HG03439 (cell line): ENCODE results near the gene ARHGAP5.

Experiments used
- ATAC-seq: cut with Tn5 transposase; IDR thresholded peaks from one replicate; pipeline ENCODE4 v1.9.1; 2021; ENCODE audit warnings: mild to moderate bottlenecking, moderate library complexity; ENCODE audit not compliant: unreplicated experiment

ARHGAP5 gene

DNA sequence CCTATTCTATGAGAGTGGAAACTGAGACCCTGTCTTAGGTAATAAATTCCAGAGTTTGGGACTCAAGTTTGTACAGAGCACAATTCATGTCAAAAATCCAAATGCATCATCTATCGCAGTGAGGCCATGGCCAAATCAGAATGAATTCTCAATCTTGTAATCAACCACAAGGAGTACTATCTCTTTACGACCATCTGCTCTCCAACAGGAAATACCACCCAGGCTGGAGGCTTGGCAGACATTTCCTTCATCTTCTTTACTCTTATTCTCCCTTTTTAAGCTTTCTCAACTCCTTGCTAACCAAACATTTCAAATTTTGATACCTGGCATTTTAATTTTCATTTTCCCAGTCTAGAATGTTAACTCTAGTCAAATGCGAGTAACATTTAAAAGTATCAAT is 92.1 kb downstream of the ARHGAP5 start:
- no peak for ATAC-seq

DNA sequence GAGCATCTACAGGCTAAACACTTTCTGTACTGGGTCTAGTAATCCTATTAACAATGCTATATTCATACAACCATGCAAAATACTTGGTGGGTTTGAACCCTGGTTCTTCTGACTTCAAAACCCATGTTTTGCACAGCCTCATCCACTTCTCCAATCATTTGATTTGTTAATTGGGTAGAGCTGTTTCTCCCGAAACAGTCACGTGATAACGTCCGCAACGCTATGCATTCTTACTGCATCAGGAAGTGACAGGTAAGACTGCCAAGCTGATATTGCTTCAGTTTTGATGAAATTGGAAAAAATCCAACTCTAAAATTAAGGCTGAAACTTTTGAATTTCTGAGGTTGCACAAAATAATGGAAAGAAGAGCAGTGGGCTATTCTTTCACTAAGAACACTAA is 94.4 kb downstream of the ARHGAP5 start:
- no peak for ATAC-seq

DNA sequence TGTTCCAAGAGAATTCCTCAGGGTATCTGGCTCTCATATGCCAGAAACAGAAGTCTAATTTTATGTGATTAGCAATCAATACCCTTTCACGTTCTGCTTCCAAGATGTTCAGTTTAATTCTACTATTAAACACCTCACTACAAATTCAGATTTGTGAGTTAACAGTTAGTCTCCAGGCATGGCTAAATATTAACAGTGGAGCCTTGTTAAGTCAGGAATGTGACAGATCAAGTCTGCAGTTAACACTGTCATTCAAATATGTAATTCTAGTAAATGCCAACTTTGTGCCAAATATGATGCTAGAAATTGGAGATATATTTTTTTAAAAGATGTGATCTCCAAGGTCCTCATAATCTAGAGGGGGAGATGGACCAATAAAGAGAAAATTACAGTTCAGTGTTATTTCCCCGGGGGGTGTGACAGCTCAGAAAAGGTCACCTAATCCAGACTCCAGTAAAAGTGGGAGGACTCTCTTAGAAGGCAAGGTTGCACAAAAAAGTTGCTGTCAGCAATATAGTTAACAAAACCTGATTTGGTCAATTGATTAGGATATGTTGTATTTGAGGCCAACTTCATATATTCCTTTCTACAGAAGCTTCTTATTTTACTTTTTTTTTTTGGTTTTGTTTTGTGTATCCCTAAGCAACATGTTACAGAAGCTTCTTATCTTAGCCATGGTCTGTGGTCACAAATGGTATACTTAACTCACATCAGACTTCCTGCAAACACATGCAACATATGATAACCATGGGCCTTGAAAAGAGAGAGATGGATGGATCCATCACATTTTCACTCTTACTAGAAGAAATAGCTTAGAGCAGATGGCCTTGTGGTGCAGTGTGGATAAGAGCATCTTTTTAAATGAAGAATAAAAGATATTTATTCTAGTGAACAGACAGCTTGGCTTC is 106.3 kb downstream of the ARHGAP5 start:
- no peak for ATAC-seq

DNA sequence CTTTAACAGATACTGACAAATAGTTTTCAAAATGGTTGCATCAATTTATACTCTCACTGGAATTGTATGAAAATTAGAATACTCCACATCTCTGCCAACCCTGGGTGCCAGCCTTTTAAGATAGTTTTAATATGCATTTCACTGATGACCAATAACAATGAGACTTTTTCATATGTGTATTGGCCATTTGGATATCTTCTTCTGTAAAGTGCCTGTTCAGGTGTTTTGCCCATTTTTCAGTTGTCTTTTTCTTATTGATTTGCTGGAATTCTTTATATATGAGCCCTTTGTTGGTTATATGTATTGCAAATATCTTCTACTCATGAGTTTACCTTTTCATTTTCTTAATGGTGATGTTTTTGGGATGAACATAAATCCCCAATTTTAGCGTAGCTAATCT is 108.0 kb downstream of the ARHGAP5 start:
- ATAC-seq, result no peak

DNA sequence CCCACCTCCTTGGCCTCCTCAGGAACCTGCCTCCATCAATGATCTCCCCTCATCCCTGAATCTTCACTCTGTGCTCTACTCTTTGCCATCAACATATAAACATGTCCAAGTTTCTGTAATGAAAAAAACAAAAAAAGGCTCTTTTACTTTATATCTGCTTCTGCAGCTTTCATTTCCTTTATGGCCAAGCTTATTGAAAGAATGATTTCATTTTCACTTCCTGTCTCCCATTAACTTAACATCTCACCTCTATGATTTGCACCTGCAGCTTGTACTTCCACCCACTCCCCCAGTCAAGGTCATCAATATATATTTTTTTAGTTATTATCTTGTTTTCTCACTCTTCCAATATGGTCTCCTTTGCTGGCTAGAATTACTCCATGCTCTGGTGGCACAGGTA is 109.1 kb downstream of the ARHGAP5 start:
- no peak for ATAC-seq

DNA sequence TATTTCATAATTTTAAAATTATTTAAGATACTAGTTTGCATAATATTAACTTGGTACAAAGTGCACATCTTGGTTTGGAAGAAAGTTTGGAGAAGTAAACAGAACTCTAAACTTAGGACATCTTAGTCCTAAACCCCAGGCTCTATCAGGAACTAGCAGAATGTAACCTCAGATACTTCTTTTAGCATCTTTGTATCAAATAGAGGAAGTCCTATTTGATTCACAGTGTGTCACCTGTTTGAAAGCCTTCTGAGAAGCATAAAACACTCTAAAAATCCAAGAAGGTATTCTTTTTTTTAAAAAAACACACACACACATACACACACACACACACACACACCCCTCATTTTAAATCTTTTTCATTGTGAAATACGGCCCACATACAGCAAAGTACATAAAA is 112.7 kb downstream of the ARHGAP5 start:
- ATAC-seq, result no peak

DNA sequence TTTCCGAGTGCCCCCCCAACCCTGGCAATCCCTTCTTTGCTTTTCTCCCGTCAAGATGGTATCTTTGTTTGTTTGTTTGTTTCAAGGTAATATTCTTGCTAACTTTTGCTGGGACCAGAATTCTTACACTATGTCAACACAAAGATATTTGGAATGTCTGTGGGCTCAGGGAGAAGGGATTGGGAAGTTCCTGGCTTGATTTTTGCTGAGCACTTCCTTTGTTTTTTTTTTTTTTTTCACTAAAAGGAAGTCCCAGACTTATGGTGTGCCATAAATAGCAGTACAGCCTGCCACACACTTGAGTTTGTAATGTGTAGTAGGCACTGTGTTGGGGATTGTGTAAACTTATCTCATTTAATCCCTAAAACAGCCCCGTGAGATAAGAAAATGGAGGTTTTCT is 113.6 kb downstream of the ARHGAP5 start:
- no peak for ATAC-seq

DNA sequence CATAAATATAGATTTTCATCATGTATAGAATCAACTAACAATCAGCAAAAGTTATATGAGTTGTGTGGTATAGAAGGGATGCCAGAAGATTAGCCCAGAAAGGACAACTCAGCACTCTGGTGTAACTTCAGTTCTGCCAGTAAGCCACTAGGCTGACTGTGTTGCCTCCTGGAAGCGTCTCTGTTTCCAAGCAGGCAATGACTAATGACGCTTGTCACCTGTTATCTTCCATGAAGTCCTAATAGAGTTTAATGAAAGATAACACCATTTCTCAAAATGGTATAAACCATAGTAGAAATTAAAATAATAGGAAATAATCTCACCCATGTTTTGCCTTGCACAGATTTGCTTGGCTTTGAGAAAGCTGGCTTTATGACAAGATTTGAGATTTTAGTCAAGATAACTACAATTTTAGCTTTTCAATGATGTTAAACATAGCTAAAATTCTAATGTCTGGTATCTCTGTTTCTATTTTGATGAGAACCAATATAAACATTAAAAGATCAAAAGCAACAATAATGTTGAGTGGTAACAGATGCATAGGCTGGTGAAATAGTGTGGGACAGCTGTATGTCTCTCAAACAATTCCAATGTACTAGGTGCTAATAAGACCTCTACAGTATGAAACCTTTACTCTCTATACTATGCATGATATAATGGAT is 115.7 kb downstream of the ARHGAP5 start:
- ATAC-seq, result no peak

DNA sequence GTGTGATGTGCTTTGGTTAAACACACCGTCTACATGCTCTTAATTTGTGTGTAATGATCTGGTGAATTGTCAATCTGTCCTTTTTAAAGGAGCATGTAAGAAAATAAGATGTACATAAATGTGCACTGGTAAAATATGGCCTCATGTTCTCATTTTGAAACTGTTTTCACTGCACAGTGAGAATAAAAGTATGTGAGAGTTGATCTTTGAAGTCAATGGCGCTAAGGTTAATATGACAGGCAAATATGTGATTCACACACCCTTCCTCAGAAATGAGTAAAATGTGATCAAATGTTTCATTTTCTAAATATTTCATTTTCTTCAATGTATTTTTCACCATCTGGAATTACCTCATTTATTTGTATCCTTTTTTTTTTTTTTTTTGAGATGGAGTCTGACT is 116.4 kb downstream of the ARHGAP5 start:
- ATAC-seq, result no peak

DNA sequence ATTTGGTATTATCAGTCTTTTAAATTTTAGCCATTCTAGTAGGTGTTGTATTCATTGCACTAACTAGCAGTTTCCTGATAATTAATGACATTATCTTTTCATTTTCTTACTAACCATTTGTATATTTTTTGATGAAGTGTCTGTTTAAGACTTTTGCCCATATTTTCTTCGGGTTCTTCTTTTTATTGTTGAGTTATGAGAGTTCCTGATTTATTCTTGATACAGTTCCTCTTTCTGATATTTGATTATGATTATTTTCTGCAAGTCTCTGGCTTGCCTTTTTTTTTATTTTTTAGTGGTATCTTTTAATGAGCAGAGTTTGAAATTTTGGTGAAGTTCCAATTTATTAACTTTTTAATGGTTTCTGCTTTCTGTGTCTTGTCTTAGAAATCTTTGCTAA is 118.5 kb downstream of the ARHGAP5 start:
- no peak for ATAC-seq

DNA sequence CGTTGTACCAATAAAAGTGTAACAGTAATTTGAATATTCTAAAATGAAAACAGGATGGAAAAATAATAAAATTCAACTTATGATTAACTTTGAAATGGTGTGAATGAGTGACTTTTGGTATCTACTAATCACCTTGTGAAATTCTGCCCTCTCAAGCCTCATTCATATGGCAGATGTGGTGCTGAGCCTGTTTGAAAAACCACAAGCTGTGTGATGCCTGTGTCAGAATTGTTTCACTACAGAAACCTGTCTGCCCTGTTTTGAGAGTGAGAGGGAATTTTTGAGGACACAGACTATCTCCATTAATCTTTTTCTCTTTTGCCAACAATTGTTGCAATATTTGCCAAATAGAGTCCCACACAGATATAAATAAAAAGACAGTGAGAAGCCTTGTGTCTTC is 120.8 kb downstream of the ARHGAP5 start:
- no peak for ATAC-seq

DNA sequence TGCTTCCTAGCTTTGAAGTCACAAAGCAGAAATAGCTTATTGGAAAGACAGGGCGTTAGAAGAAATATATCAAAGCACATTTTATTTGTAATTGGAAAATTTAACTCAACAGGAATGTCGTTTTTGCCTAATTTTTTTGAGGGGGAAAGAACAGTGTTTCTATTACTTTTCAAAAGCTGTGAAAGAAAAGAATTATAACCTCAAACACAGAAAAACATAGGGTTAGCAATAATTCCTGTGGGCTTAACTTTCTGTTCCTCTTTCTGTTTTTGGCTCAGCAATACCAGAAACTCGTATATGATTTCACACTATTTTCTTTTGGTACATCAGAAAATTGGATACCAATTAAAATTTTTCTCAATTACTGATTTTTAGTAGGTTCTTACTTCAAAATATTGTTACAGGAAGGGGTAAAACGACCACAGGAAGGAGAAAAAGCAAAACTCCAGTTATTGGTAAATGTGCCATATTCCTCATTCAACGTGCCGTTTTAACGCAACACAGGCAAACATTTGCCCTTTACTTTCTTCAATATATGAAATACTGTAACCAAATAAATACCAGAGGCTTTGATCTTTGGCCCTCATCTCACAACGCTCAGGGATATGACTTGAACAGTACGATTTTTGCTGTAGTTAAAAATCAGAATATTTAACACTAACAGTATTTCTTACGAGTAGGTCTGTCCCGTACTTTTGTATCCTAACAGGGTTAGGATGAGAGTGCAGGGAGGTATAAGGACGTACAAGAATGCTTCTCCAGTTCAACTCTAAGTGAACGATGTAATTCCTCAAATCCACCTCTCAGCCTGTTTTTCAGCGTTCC is 123.5 kb downstream of the ARHGAP5 start:
- no peak for ATAC-seq

DNA sequence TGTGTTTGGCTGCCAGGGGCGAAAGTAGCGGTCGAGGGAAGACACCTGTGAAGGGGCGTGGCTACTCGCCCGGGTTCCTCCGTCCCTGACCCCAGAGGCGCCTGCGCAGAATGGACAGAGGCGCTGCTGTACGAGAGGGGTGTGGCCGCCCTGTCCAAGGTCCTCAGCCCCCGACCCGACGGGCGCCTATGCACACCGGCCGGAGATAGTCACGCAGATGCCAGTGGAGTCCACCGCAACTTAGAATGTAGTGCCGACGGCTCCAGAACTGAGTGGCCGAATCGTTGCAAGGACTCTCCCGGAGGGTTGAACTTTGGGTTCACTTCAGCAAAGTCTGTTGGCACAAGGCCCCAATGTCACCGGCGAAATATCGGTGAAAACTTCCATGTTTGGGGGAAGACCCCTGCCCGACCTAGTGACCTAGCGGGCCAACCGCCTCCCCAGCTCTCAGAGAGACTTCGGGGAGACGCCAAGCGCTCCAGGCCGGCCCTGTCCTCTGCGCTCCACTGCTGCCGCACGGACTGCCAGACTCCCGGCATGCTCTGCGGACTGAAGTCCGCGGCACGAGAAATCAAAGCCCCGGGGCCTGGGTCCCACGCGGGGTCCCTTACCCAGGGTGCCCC is 124.2 kb downstream of the ARHGAP5 start:
- ATAC-seq, result peak; percentile 54

DNA sequence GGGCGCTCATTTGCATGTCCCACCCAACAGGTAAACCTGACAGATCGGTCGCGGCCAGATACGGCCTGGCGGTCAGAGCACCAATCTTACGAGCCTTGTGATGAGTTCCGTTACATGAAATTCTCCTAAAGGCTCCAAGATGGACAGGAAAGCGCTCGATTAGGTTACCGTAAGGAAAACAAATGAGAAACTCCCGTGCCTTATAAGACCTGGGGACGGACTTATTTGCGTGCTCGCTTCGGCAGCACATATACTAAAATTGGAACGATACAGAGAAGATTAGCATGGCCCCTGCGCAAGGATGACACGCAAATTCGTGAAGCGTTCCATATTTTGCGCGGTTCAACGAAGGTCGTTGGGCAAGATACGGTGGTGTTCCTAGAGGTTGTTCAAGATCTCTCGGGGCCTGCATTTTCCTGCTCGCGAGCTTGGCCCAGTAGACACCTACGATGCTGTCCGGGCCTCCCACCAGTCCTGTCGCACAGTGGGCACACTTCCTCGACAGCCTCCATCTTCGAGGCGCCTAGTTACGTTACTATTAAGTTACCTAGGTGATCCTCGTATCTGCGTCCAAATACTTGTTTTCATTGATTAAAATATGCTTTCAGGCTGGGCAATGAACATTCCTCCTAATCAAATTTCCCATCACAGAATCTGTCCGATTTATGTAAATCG is 124.8 kb downstream of the ARHGAP5 start, which contains the start of gene RNU6-7:
RNU6-7 (plus strand) TSS at position 230 of the 675 bp plus-strand sequence.
- ATAC-seq, result no peak

DNA sequence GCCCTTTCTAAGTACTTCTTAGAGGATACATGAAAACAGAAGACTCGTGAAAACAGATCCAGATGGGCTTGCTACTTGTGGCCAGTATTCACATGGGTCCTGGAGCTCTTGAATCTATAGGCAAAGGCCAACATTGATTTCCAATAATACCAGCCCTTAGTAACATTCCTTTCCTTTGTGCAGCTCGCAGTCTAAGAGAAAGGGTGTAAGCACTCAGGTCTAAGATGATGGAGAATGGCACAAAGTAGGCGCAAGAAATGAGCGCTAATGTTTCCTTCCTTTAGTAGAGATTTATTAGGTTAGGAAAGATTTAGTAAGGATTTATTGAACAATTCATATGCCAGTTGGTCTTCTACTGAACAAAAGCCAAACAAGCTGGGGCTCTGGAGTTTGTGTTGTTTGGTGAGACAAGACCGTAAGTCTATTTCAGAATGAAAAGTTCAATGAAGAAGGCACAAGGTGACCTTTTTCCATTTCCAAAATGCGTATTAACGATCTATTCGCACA is 125.4 kb downstream of the ARHGAP5 start:
- ATAC-seq, result no peak

DNA sequence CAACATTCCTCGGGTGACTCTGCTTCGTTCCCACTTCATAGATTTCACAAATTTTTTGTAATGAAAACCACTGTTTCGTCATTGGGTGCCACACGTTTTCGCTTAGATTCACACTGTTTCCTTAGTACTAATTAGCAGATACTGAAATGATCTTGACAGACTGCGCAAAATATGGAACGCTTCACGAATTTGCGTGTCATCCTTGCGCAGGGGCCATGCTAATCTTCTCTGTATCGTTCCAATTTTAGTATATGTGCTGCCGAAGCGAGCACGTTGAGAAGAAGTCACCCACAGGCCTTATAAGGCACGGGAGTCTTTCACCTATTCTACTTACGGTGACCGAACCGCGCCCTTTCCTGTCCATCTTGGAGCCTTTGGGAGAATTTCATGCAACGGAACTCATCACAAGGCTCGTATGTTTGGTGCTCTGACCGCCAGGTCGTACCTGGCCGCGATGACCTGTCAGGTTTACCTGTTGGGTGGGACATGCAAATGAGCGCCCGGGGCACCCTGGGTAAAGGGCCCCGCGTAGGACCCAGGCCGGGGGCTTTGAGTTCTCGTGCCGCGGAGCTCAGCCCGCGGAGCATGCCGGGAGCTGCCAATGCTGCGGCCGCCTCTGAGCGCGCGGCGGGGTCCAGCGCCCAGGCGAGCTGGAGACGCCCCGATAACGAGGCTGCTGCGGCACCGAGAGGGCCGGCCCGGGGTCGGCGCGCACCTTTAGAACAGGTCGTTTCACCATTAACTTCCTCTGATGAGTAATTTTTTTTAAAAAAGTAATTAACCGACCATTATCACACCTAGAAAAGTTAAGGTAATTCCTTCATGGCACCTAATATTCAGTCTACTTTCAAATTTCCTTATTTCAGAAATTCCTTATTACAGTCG is 126.1 kb downstream of the ARHGAP5 start, which contains the start of gene RNU6-8:
RNU6-8 (minus strand) TSS at position 272 of the 885 bp plus-strand sequence.
- ATAC-seq, result peak; percentile 73

DNA sequence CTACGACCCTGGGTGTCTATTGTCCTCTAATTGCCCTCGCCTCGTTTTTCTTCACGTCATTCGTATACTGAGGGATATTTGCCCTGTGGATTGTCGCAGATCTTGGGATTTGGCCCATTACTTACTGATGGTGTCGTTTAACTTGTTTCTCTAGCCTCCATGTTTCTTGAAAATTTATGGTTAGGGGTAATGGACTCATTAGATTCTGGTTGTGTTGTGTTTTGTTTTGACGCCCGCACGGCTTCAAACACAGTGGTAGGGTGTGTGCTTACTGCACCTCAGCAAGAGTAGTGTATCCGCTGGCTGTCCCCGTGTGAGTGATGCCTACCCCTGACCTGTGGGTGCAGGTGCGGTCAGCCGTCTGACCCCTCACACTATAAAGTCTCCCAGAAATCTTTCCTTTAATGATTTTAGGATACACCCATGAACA is 126.8 kb downstream of the ARHGAP5 start:
- no peak for ATAC-seq

DNA sequence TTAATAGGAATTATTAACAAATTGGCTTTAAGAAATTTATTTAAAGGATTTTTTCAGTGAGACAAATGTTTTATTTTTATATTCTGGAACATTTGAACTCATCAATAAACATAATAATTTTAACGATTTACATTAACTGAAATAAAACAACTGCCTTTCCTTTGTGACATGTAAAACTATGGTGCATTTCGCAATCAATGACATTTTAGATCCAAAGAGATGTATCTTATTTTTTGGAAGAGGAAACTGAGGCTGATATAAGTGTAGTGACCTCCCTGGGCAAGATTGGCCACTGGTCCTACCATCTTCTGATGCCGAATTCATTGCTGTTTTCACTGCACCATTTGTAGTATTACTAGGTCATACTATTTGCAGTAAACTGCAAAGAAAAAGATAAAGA is 128.4 kb downstream of the ARHGAP5 start:
- ATAC-seq, result no peak

DNA sequence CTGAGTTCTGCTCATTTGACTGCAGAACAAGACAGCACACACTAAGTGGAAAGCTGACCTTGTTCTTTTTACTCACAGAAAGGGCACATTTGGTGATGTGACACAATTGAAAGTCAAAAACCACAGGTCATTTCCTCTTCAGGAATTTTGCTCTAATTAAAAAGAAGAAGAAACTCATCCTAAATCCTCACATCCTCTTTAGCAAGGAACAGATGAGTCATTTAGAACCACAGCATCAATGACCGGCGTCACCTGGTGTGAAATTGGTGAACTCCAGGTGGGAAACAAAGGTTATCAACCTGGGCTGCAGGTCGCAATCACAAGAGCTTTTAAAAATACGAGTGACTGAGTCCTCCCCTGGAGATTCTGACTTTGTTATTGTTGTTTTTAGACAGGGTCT is 128.9 kb downstream of the ARHGAP5 start:
- ATAC-seq, result no peak
